NCI-H2196 (cell line): ENCODE results near the gene MRGPRE.

Experiments
- DNase-seq: peaks from one replicate; lab custom pipeline; 2025; ENCODE audit not compliant: unreplicated experiment; lab: John Stamatoyannopoulos, UW

The MRGPRE gene

GRCh38 chr11:3214420-3214699, 17.9 kb downstream of the MRGPRE start:
- DNase-seq = no peak

- DNase-seq = no peak
Measured at GRCh38 chr11:3213659-3214419, 18.4 kb downstream of the MRGPRE start.

GRCh38 chr11:3208272-3208671, 23.9 kb downstream of the MRGPRE start:
- no peak for DNase-seq

GRCh38 chr11:3207526-3208189, 24.6 kb downstream of the MRGPRE start:
- DNase-seq = no peak

- no peak for DNase-seq
Measured at GRCh38 chr11:3206922-3207204, 25.4 kb downstream of the MRGPRE start.

GRCh38 chr11:3206156-3206921, 25.9 kb downstream of the MRGPRE start:
- DNase-seq = no peak

- DNase-seq = no peak
Measured at GRCh38 chr11:3205261-3206155, 26.7 kb downstream of the MRGPRE start.

GRCh38 chr11:3204141-3205015, 27.8 kb downstream of the MRGPRE start:
- no peak for DNase-seq

- peak; percentile 10 for DNase-seq
Measured at GRCh38 chr11:3203221-3204043, 28.8 kb downstream of the MRGPRE start.

GRCh38 chr11:3202759-3203158, 29.5 kb downstream of the MRGPRE start:
- no peak for DNase-seq

- no peak for DNase-seq
Measured at GRCh38 chr11:3202305-3202704, 29.9 kb downstream of the MRGPRE start.

GRCh38 chr11:3201677-3202181, 30.5 kb downstream of the MRGPRE start:
- DNase-seq = no peak

- no peak for DNase-seq
Measured at GRCh38 chr11:3201112-3201581, 31.1 kb downstream of the MRGPRE start.

- DNase-seq = no peak
Measured at GRCh38 chr11:3200388-3201111, 31.7 kb downstream of the MRGPRE start.

GRCh38 chr11:3199537-3200295, 32.5 kb downstream of the MRGPRE start:
- DNase-seq = no peak

- DNase-seq = no peak
Measured at GRCh38 chr11:3198815-3199214, 33.4 kb downstream of the MRGPRE start.

GRCh38 chr11:3197878-3198528, 34.2 kb downstream of the MRGPRE start:
- DNase-seq = no peak
